ENCODE results near the gene CHCHD10.

CHCHD10 gene

GRCh38 chr22:23786752-23787599, 19.2 kb upstream of the CHCHD10 start, which contains the start of gene SMARCB1:
Gene SMARCB1 (plus strand): TSS chr22:23786966. CDS start chr22:23787170, 204 bp downstream.
- DNase-seq = peak; percentile 93

- no peak for DNase-seq
These were observed 18.5 kb upstream of the CHCHD10 start for GRCh38 chr22:23786261-23786710.

GRCh38 chr22:23784215-23784732, 16.5 kb upstream of the CHCHD10 start:
- DNase-seq = peak; percentile 17

GRCh38 chr22:23783265-23784150, 15.7 kb upstream of the CHCHD10 start:
- no peak for DNase-seq

- no peak for DNase-seq
These were observed 14.9 kb upstream of the CHCHD10 start for GRCh38 chr22:23782703-23783102.

- no peak for DNase-seq
These were observed 14.5 kb upstream of the CHCHD10 start for GRCh38 chr22:23782252-23782651.

- DNase-seq = no peak
These were observed 13.9 kb upstream of the CHCHD10 start for GRCh38 chr22:23781511-23782183.

GRCh38 chr22:23781065-23781464, 13.3 kb upstream of the CHCHD10 start:
- DNase-seq = no peak

- DNase-seq = no peak
These were observed 12.5 kb upstream of the CHCHD10 start for GRCh38 chr22:23780146-23780748.

- DNase-seq = no peak
These were observed 12.0 kb upstream of the CHCHD10 start for GRCh38 chr22:23779731-23780130.

GRCh38 chr22:23779083-23779482, 11.3 kb upstream of the CHCHD10 start:
- no peak for DNase-seq

- no peak for DNase-seq
These were observed 10.8 kb upstream of the CHCHD10 start for GRCh38 chr22:23778577-23778900.

- DNase-seq = no peak
These were observed 10.2 kb upstream of the CHCHD10 start for GRCh38 chr22:23777776-23778576.

GRCh38 chr22:23775779-23776375, 8.1 kb upstream of the CHCHD10 start:
- no peak for DNase-seq

- no peak for DNase-seq
These were observed 7.2 kb upstream of the CHCHD10 start for GRCh38 chr22:23774922-23775436.

- no peak for DNase-seq
These were observed 6.5 kb upstream of the CHCHD10 start for GRCh38 chr22:23774114-23774921.

- no peak for DNase-seq
These were observed 5.8 kb upstream of the CHCHD10 start for GRCh38 chr22:23773483-23774113.

GRCh38 chr22:23772649-23773473, 5.1 kb upstream of the CHCHD10 start, which contains the start of gene MMP11:
Gene MMP11 (plus strand): TSS chr22:23772849. CDS start chr22:23772871, 22 bp downstream.
- DNase-seq = peak; percentile 56

GRCh38 chr22:23772315-23772648, 4.5 kb upstream of the CHCHD10 start:
- no peak for DNase-seq
